ENCODE results near the gene CAMK2B.

CAMK2B gene

DNA sequence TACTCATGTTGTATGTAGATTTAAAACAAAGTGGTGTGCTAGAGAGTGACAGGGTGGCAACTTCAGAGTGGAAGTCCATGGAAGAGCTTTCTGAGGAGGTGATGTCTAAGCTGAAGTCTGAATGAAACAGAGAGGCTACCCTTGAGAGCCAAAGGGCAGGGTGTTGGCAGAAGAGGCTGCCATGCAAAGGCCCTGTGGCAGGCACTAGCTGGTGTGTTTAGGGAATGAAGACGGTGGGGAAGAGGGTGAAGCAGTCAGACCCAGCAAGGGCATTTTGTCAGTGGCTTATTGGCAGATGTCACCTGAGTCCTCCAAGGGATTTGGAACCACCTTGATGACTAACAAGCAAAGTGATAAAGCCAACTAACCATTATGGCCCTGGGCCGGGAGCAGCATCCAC, 3.7 kb upstream of the CAMK2B start:
- DNase-seq = no peak

GRCh38 chr7:44327981-44328380, 2.6 kb upstream of the CAMK2B start:
- DNase-seq = no peak

DNA sequence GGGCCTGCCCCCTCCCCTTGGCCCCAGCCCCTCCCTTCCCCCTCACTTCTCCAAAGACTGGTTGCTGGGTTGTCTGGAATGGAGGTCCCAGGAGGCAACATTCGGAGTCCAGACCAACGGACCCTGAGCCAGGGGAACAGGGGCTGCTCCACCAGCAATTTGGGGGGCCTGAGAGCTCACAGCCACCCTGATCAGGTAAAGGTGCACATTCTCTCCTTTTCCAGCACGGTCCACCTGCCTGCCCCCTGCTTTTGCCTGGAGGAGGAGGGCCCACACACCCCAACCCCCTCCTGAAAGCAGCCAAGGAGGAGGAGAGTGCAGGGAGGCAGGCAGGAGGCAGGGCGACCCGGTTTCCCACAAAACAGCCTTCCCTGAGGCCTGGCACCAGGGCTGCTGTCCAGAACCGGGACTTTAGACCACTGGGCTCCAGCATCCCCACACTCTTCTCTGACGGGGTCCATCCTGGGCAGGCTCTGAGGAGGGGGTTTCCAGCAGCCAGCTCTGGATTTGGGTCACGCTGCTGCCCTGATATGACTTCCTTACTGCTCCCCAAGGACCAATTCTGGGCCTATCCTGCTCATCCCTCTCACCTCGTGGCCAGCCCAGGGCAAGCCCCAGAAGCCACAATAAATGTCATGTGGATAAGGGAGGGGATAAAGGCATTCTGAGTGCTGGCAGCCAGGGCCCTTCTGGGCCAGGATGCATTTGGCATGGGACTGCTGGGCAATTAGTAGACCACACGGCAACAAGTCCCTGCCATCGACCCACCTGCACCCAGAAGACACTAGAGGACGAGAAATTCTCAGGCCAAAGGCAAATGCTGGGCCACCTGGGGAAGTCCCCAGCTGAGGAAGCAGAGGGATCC, 1.1 kb upstream of the CAMK2B start:
- DNase-seq = no peak

DNA sequence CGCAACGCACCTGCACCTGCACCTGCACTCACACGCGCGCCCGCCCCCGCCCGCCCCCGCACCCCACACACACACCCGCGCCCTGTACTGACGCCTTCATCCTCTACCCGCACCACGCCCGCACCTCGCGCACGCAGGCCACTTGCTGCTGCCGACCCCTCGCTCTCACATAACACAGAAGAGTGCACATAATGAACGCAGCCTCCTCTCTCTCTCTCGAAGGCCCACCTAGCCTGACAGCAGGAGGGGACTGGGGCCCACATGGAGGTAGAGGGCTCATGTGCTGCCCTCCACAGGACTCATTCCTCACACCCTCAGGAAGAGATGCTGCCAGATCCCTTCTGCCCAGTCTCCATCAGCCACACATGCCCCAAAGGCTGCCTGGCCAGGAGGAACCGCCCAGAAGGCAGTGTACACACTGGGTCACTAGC, 432 bp upstream of the CAMK2B start:
- no peak for DNase-seq

DNA sequence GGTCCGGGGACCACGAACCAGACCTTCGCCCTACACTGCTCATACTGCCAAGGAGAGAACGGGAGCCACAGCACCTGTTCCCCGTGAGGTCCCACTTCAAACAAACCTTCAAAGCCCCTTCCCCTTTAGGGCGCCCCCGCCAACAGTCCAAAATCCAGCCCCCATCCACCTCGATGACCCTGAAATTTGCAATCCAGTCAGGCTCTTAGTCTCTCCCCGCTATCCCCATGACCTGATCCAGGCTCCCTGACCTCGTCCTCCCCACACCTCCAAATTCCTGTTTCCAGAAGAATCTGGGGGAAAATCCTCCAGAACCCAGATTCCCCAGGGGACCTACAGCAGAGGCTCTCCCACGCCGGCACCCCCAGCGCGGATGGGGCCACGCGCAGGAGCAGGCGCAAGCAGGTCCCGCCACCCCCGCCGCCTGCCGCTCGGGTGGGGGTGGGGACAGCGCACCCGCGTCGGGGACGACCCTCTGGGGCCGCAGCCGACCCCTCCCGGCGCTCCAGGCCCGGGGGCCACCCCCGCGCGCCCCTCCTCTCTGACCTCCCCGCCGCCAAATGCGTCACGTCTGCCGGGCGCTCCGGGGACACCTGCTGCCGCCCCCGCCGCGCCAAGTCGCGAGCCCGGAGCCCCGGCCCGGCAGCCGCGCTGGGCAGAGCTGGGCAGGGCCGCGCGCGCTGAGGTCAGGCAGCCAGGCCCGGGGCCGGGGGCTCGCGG, 753 bp downstream of the CAMK2B start:
- DNase-seq = no peak

- no peak for DNase-seq
Measured at GRCh38 chr7:44324204-44324480, 1.3 kb downstream of the CAMK2B start.

DNA sequence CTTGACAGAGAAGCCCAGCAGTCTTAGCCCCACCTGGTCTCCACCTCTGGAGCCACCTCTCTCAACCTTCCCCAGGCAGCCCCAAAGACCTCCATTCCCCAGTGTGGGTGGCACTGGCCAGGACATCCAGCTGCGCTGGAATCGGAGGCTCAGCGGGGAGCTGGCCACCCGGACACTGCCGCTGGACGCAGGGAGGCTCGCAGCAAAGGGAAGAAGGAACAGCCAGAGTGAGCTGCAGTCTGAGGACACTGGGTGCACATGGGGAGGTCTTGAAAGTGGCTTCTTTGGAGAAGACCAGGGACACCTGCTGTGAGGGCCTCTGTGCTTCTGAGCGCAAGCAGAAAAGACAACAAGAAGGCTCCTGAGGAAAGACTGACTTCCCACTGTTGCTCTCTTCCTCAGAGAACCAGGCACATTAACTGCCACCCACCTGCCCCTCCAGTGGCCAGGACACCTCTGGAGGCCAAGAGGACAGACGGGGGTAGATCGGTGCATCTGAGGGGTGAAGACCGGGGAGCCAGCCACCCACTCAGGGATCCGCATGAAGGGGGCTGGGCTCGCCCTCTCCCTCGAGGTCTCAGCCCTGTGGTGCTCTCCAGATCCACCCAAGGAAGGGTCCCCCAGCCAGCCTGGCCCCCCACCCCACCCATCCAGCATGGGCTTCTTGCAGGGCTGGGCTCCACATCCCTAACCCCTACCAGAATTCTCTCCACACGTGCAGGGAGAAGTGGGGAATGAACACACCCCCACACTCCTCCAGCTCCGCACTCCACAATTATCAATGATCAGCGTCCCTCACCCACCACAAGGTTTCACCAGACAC, 1.8 kb downstream of the CAMK2B start:
- DNase-seq = no peak

DNA sequence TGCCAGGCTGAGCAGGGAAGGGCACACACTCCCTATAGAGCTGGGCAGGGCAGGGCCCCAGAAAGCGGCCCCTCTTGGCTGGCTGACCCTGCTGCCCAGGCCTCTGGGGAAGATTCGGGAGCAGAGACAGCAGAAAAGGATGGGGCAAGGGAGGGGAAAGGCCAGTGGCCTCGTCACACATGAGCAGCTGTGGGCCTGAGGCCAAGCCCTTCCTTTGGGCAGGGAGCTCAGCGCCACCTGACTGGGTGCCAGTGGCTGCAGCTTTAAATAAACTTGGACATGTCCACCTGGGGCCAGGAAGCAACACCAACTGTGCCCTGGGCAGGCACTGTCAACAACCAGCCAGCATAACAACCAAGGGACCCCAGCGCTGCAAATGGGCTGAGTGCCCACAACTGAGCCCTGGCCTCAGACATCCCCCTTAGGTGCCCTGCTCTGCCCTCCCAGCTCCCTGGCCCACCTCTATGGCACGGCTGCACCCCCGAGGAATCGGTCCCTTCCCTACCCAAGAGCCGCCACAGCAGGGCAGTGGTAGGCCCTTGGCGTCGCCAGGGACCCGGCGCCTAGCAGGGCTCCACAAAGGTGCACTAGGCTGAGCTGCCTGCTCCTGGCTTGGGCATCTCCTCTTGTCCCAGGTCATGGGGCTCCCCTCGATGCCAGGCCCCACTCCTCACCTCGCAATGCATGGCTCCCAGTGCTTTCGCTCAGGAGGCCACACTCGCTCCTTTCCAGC, 2.6 kb downstream of the CAMK2B start:
- no peak for DNase-seq

- DNase-seq = no peak
Measured at GRCh38 chr7:44321796-44322195, 3.6 kb downstream of the CAMK2B start.

GRCh38 chr7:44320794-44321371, 4.5 kb downstream of the CAMK2B start:
- no peak for DNase-seq

DNA sequence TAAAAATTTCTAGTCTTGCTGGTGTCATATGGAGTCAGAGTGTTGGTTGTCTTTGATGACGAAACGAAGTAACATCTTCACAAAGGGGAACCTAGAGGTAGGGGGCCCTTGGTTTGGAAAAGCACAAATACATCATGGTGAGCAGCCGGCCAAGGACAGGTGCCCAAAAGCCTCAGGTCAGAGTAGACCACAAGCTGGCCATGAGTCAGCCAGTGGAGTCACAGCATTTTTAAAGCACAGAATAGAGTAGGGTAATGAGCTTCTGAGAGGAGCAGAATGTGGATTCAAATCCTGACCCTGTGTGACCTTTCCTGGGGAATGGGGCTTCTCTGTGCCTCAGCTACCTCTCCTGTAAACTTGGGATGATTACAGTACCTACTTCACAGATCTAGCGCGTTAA, 5.3 kb downstream of the CAMK2B start:
- DNase-seq = no peak

GRCh38 chr7:44318332-44318731, 7.1 kb downstream of the CAMK2B start:
- DNase-seq = no peak

DNA sequence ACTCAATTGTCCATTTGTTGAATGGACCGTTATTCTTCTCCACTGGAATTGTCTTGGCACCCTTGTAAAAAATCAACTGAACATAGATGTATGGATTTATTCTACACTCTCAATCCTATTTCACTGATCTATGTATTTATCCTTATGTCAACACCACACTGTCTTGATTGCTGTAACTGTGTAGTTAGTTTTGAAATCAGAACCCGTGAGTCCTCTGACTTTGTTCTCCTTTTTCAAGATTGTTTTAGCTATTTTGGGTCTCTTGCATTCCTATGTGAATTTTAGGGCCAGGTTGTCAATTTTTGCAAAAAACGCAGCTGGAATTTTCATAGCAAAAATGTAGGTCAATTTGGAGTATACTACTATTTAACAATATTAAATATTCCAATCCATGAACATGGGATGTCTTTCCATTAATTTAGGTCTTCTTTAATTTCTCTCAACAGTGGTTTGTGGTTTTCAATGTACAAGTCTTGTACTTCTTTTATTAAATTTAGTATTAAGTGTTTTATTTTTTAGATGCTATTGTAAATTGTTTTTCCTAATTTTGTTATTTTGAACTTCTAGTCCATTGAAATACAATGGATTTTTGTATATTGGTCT, 10.0 kb downstream of the CAMK2B start:
- DNase-seq = no peak

DNA sequence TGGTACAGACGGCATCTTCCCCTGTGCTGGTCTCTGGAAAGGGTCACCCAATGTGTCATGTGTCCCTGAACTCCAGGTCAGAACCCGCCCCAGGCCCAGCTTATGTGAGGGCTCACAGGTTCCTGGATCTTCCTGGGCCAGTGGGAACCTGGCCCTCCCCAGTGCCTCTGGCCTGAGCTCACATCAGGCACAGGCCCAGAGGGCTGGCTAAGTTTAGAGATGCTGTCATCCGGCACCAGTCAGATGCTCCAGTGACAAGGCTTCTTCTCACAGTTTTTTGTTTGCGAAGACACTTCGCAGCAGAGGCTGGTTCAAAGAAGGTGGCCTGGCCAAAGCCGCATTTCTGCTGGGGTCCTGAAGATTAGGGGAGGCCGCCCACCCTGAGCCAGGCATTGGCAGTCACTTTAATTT, 11.8 kb downstream of the CAMK2B start:
- DNase-seq = no peak

DNA sequence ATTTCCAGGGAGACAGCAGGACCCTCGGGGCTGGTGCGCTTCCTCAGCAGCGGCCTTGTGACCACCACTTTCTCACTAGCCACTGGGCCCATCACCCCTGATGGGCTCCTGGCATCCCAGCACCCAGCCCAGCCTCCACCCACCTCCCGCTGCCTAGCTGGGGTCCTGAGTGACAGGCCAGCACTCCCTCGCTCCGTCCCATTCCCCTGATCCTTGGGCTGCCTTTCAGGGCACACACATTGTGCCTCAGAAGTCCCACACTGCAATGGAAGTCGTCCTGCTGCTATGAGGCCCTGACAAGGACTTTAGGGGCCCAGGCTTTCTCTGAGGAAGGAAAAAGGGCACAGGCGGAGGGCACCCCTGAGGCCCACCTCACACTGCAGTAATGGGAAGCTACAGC, 12.4 kb downstream of the CAMK2B start:
- no peak for DNase-seq

DNA sequence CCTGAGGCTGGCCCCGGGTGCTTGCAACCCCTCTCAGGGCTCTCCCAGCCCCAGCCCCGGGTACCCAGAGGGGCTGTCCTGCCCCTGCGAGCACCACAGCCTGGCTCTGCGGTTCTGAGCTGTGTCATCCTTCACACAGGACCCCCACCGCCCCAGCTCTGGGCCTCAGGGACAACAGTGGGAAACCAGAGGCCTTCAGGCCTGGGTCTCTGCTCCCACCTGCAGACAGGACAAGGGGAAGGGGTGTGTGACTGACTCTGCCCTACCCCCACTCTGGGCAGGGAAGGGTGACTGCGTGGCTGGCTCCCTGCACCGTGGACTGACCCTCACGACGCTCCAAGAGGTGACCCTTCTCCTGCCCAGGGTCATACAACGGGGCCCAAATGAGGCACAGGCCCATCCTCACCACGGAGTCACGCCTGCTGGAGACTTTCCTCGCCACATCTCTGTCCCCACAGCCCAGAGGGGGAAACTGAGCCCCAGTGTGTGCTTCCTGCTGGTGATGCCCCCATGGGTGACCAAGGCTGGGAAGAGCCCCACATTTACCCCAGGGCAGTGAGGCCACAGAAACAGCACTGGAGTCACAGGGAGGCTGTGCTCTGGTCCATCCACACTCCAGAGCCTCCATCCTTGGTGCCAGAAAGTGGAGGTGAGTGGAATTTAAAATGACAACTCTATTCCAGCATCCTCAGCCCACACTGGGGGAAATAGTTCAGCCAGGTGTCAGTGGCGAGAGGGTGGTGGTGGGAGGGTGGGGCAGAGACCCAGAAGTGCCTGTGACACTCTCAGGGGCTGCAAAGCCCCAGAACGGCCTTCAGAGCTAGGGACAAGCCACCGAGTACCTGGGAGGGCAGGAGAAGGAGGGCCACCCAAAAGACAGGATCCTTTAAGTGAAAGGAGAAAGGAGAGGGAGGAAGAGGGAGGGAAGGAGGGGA, 13.6 kb downstream of the CAMK2B start:
- no peak for DNase-seq

- no peak for DNase-seq
Measured at GRCh38 chr7:44310221-44310848, 15.1 kb downstream of the CAMK2B start.

DNA sequence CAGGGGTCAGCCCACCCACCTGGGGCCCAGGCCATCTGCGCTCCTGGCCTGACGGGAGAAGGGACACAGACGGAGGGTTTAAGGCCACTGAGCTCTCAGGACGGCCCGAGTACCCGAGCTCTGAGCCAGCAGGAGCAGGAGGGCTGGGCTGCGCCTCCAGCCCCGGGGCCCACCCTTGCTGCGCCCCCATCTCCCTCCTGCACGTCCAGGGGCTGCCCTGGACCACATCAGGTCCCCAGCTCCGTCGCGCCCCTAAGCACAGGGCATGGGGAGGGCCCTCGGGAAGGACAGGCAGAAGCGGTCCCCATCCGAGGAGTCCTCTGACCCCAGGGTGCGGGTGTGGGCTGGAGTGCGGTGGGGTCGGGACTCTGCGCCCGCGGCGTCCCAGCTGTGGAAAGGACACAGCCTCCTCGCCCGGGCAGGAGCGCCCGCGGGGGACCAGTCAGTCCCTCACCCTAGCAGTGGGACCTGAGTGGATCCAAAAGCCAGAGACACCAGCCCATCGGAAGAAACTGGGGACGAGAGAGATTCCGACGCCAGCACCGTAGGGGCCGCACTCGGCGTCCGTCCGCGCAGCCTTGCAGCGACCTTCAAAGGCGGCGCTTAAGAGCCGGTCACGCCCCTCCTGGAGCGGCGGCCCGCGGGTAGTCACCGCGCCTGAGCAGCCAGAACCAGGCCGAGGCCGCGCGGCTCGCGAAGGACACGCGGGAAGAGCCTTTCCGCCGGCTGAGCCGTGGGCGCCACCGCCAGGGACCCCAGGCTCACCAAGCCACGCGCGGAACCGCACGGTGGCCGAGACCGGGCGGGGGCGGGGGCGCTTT, 15.9 kb downstream of the CAMK2B start:
- DNase-seq = no peak

- no peak for DNase-seq
Measured at GRCh38 chr7:44308596-44309270, 16.7 kb downstream of the CAMK2B start.
